HUES64 (cell line): ENCODE results near the gene ZNF292.
"Not testable (repeated sequence)": the region's sequence is repeated elsewhere in the genome, so short reads cannot be mapped to it uniquely, and the experiment has no call there.

Experiments used
- H3K27ac ChIP-seq: 2 replicates; pipeline ENCODE4 v1.7.0; 2013; ENCODE audit warnings: low read depth, low read length, inconsistent platforms
- H3K27me3 ChIP-seq: 2 replicates; pipeline ENCODE4 v1.6.1; 2013; ENCODE audit warnings: mild to moderate bottlenecking, low read length; ENCODE audit not compliant: insufficient read depth
- H3K36me3 ChIP-seq: 2 replicates; pipeline ENCODE4 v1.6.1; 2013; ENCODE audit warnings: mild to moderate bottlenecking, low read length; ENCODE audit not compliant: insufficient read depth
- H3K4me1 ChIP-seq: 2 replicates; pipeline ENCODE4 v1.6.1; 2013; ENCODE audit warnings: mild to moderate bottlenecking, low read length, moderate library complexity; ENCODE audit not compliant: insufficient read depth
- H3K4me3 ChIP-seq: 2 replicates; pipeline ENCODE4 v1.5.1; 2013; ENCODE audit warnings: mild to moderate bottlenecking, low read length, moderate library complexity
- H3K9ac ChIP-seq: 2 replicates; pipeline ENCODE4 v1.6.1; 2013; ENCODE audit warnings: mild to moderate bottlenecking, low read depth, low read length
- H3K9me3 ChIP-seq: 2 replicates; pipeline ENCODE4 v1.6.1; 2013; ENCODE audit warnings: low read depth, low read length; ENCODE audit not compliant: insufficient read depth
- WGBS: fragments of 150-250, 120-280 bp; methylation state at CpG from one replicate; pipeline ENCODE4 v1.1.7; 2013; ENCODE audit warnings: missing lambda C conversion rate; 5-methylcytosine and 5-hydroxymethylcytosine counted together

The ZNF292 gene

GRCh38 chr6:87214831-87215230 lies 59.5 kb downstream of the ZNF292 start:
- Histone ChIP-seq H3K27me3 (no peaks in the 10 kb centered on the region), H3K27ac (no peak overlapping the region), H3K9me3 (no peaks in the 10 kb centered on the region), H3K9ac (no peak overlapping the region), H3K4me1 (peaks cover 52% of the 10 kb centered on the region), H3K36me3 (peaks cover 53% of the 10 kb centered on the region), H3K4me3 (no peak overlapping the region)

DNA sequence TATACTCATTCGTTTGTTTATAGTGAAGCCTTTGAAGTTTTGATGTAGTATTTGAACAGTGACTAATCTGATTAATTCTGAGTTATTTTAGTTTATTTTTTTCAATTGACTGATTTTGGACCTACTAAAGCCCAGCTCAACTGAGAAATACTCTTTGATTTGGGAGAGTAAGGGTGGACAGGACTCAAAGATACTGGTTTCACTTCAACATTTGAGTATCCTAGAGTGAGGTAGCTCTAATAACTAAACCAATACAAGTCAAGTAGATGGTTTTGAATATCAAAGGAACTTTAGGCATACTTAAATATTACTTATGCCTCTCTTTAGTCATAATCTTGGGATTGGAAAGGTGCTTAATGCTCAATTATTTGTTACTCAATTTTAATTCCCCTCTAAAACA lies 65.6 kb downstream of the ZNF292 start:
- Histone ChIP-seq H3K4me1 (no peaks in the 10 kb centered on the region), H3K36me3 (peaks cover 99% of the 10 kb centered on the region), H3K9me3 (no peaks in the 10 kb centered on the region), H3K27me3 (no peaks in the 10 kb centered on the region), H3K27ac (no peak overlapping the region), H3K9ac (no peak overlapping the region), H3K4me3 (no peak overlapping the region)
- 100% methylated on average over 1 of the region's 1 CpG for WGBS

DNA sequence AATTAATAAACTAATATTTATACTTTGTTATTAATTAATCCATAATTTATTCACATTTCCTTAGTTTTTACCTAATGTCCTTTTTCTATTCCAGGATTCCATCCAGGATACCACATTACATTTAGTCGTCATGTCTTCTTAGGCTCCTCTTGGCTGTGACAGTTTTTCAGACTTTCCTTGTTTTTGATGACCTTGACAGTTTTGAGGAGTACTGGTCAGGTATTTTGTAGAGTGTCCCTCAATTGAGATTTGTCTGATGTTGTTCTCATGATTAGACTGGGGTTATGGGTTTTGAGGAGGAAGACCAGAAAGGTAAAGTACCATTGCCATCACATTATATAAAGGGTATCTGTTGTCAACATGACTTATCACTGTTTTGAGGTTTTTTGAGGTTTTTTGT lies 67.3 kb downstream of the ZNF292 start:
- WGBS = 91% methylated on average over 1 of the region's 1 CpG
- Histone ChIP-seq H3K4me3 (no peak overlapping the region), H3K9ac (no peak overlapping the region), H3K27me3 (no peaks in the 10 kb centered on the region), H3K9me3 (no peaks in the 10 kb centered on the region), H3K4me1 (no peaks in the 10 kb centered on the region), H3K27ac (no peak overlapping the region), H3K36me3 (peaks cover 94% of the 10 kb centered on the region)

- H3K36me3 ChIP-seq = peaks cover 92% of the 10 kb centered on the region
- H3K4me1 ChIP-seq = no peaks in the 10 kb centered on the region
- H3K9me3 ChIP-seq = no peaks in the 10 kb centered on the region
- H3K4me3 ChIP-seq = no peak overlapping the region
- no peaks in the 10 kb centered on the region for H3K27me3 ChIP-seq
- no peak overlapping the region for H3K27ac ChIP-seq
- H3K9ac ChIP-seq = no peak overlapping the region
- 100% methylated on average over 1 of the region's 1 CpG for WGBS
Observed at GRCh38 chr6:87224971-87225370, 69.6 kb downstream of the ZNF292 start.

DNA sequence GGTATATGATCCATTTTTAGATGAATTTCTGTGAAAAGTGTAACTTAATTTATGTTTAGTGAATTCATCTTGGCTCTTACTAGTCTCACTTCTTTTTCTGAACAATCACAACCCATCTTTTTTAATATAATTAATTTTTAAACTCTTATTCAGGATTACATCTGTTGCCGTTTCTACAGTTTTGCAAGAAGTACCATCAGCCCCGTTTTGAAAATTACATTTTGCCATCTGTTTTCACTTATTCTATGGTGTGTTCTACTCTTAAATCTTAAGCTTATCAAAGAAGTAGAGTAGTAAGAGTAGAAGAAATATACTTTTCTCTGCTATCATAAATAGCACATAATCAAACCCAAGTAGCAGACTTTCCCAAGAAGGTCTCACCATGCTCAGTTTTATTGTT lies 70.1 kb downstream of the ZNF292 start:
- Histone ChIP-seq H3K9me3 (no peaks in the 10 kb centered on the region), H3K4me1 (no peaks in the 10 kb centered on the region), H3K27ac (no peak overlapping the region), H3K4me3 (no peak overlapping the region), H3K36me3 (peaks cover 90% of the 10 kb centered on the region), H3K27me3 (no peaks in the 10 kb centered on the region), H3K9ac (no peak overlapping the region)
- WGBS = 88% methylated on average over 2 of the region's 2 CpGs

- no peak overlapping the region for H3K27ac ChIP-seq
- no peak overlapping the region for H3K4me3 ChIP-seq
- H3K27me3 ChIP-seq = no peaks in the 10 kb centered on the region
- H3K9me3 ChIP-seq = no peaks in the 10 kb centered on the region
- H3K4me1 ChIP-seq = no peaks in the 10 kb centered on the region
- no peak overlapping the region for H3K9ac ChIP-seq
- H3K36me3 ChIP-seq = peaks cover 90% of the 10 kb centered on the region
Observed at GRCh38 chr6:87225937-87226336, 70.6 kb downstream of the ZNF292 start.

- WGBS = 89% methylated on average over 1 of the region's 1 CpG
- H3K9me3 ChIP-seq = no peaks in the 10 kb centered on the region
- no peak overlapping the region for H3K4me3 ChIP-seq
- H3K27me3 ChIP-seq = no peaks in the 10 kb centered on the region
- no peaks in the 10 kb centered on the region for H3K4me1 ChIP-seq
- no peak overlapping the region for H3K27ac ChIP-seq
- H3K36me3 ChIP-seq = peaks cover 86% of the 10 kb centered on the region
- no peak overlapping the region for H3K9ac ChIP-seq
Observed at GRCh38 chr6:87230801-87231200, 75.4 kb downstream of the ZNF292 start.

DNA sequence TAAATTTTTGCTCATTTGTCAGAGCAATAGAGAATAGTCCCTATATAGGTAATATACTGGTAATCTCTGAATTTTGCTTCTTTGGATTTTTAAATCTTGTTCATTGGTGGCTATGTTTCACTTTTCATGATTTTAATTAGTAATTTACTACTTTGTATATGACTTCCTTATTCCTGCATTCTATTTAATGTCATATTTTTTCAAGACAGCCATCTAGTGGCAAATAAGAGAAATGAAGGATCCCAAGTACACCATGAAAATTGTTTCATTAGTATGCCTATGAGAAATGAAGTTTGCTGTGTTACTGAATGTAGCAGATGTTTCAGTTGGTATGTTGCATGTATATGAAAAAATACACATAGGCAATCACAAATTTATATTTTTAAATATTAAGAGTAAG lies 82.4 kb downstream of the ZNF292 start:
- Histone ChIP-seq H3K27me3 (no peaks in the 10 kb centered on the region), H3K9me3 (peaks cover 13% of the 10 kb centered on the region; the same call in 1 of the 2 replicates), H3K4me1 (no peaks in the 10 kb centered on the region), H3K27ac (no peak overlapping the region), H3K9ac (no peak overlapping the region), H3K36me3 (peaks cover 73% of the 10 kb centered on the region), H3K4me3 (no peak overlapping the region)

GRCh38 chr6:87239098-87239635 lies 83.8 kb downstream of the ZNF292 start:
- peaks cover 74% of the 10 kb centered on the region for H3K36me3 ChIP-seq
- 94% methylated on average over 37 of the region's 39 CpGs for WGBS
- not testable (repeated sequence) for H3K9ac ChIP-seq

GRCh38 chr6:87241304-87241703 lies 85.9 kb downstream of the ZNF292 start:
- H3K36me3 ChIP-seq = peaks cover 75% of the 10 kb centered on the region

More at GRCh38 chr6:87239098-87239635, 83.8 kb downstream of the ZNF292 start:
- H3K27ac ChIP-seq, H3K4me3 ChIP-seq, H3K27me3 ChIP-seq, H3K4me1 ChIP-seq: not testable (repeated sequence)
- peaks cover 13% of the 10 kb centered on the region; the same call in 1 of the 2 replicates for H3K9me3 ChIP-seq

DNA sequence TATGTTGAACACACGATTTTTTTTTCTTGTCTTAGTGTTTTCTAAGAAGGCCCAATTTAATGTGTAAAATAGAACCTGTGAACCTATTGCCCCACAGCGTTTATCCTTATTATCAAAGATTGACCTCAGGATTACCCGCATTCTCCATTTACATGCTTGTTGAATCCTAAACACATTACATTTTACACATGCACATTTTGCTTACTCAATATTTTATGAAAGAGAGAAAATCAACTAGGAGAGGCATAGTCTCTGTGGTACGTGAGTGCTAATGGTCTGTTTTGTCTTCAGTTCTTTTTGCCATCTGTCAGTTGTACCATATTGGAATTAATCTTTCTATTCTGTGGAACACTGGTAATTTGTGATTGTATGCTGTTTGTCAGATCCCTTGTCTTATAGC lies 86.9 kb downstream of the ZNF292 start:
- WGBS = 99% methylated on average over 4 of the region's 4 CpGs
- Histone ChIP-seq H3K4me3 (no peak overlapping the region), H3K9ac (no peak overlapping the region), H3K4me1 (no peaks in the 10 kb centered on the region), H3K27me3 (no peaks in the 10 kb centered on the region), H3K27ac (no peak overlapping the region), H3K36me3 (peaks cover 75% of the 10 kb centered on the region), H3K9me3 (0 out of 2 replicates have a peak, but pooled peaks cover 6% of the 10 kb centered on the region)

More at GRCh38 chr6:87241304-87241703, 85.9 kb downstream of the ZNF292 start:
- Histone ChIP-seq H3K9ac (no peak overlapping the region), H3K27ac (no peak overlapping the region), H3K27me3 (no peaks in the 10 kb centered on the region), H3K4me3 (no peak overlapping the region), H3K9me3 (peaks cover 13% of the 10 kb centered on the region; the same call in 1 of the 2 replicates), H3K4me1 (no peaks in the 10 kb centered on the region)
- 92% methylated on average over 5 of the region's 5 CpGs for WGBS

- no peaks in the 10 kb centered on the region for H3K4me1 ChIP-seq
- H3K27ac ChIP-seq = no peak overlapping the region
- H3K9ac ChIP-seq = no peak overlapping the region
- H3K27me3 ChIP-seq = no peaks in the 10 kb centered on the region
- H3K36me3 ChIP-seq = peaks cover 79% of the 10 kb centered on the region
- 0 out of 2 replicates have a peak, but pooled peaks cover 5% of the 10 kb centered on the region for H3K9me3 ChIP-seq
- H3K4me3 ChIP-seq = no peak overlapping the region
Observed at GRCh38 chr6:87243812-87244211, 88.4 kb downstream of the ZNF292 start.
